ENCODE data around the gene ZNF784. TPM values are rescaled to one million over a fixed set of nuclear protein-coding genes. Genes with fewer than 3 reads are reported as not detected.

Gene ZNF784
- total and polyA plus RNA-seq, 9 of the 15 experiments (the other 6 are each of a cell fraction or from before 2014, with no cell fraction given): 0.14 to 6.1 (median 2.1) TPM

DNA sequence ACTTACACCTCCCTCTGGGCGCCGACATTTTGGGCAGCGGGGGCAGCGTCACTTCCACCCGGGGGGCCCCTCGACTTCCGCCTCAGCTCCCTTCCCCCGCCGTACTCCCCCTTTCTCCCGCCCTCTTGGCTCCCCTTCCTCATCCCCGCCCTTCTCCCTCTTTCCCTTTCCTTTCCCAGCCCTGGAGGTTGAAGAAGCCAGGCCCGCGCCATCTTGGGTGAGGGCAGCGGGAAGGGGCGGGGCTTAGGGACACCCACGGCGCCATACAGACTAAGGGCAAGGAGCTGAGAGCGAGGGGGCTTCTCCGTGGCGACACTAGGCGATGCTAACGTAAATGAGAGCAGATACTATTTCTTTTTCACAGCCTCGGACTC lies 24.9 kb downstream of the ZNF784 start, which contains the start of gene FIZ1 (continued):
- TF ChIP-seq KHSRP (IDR thresholded peaks at IDR 0.05) (no peak), EGR1 (conservative IDR thresholded peaks at IDR 0.05) (peak; percentile 84), WHSC1 (IDR thresholded peaks at IDR 0.05; ENCODE audit: low read length) (no peak), ZNF274 (IDR thresholded peaks at IDR 0.05; ENCODE audit: borderline replicate concordance, low read depth, low read length) (no peak), PML (IDR thresholded peaks at IDR 0.05; ENCODE audit: low read length) (peak; percentile 31; the same call in 1 of the 2 replicates), NEUROD1 (IDR thresholded peaks at IDR 0.05; ENCODE audit: borderline replicate concordance, low read depth, low read length, partially characterized antibody) (no peak), DDX20 (tag; IDR thresholded peaks at IDR 0.05; ENCODE audit: low read depth) (no peak), EP300 (IDR thresholded peaks at IDR 0.05; ENCODE audit: low read length) (peak; percentile 21; the same call in 1 of the 2 replicates), EZH2 (IDR thresholded peaks at IDR 0.05; ENCODE audit: borderline replicate concordance, low read depth, low read length) (no peak), ZNF143 (CRISPR knock-in tag; IDR thresholded peaks at IDR 0.05) (0 out of 2 replicates have a peak, but pooled peaks have one; percentile 54), MAFF (IDR thresholded peaks at IDR 0.05; ENCODE audit: low read length) (no peak), POLR2AphosphoS2 (IDR thresholded peaks at IDR 0.05; ENCODE audit: low read length) (no peak), GABPA (tag; conservative IDR thresholded peaks at IDR 0.05; ENCODE audit: low read depth) (peak; percentile 99), CHD1 (IDR thresholded peaks at IDR 0.05; ENCODE audit: low read length) (no peak), PHTF2 (CRISPR knock-in tag; IDR thresholded peaks at IDR 0.05) (no peak), PTTG1 (tag; IDR thresholded peaks at IDR 0.05; ENCODE audit: low read depth) (no peak), RBM39 (optimal IDR thresholded peaks at IDR 0.05; ENCODE audit: low read depth, low read length) (no peak), THAP12 (CRISPR knock-in tag; IDR thresholded peaks at IDR 0.05) (no peak), IRF9 (tag; IDR thresholded peaks at IDR 0.05) (no peak)
- TF ChIP-seq, protein P1, sequence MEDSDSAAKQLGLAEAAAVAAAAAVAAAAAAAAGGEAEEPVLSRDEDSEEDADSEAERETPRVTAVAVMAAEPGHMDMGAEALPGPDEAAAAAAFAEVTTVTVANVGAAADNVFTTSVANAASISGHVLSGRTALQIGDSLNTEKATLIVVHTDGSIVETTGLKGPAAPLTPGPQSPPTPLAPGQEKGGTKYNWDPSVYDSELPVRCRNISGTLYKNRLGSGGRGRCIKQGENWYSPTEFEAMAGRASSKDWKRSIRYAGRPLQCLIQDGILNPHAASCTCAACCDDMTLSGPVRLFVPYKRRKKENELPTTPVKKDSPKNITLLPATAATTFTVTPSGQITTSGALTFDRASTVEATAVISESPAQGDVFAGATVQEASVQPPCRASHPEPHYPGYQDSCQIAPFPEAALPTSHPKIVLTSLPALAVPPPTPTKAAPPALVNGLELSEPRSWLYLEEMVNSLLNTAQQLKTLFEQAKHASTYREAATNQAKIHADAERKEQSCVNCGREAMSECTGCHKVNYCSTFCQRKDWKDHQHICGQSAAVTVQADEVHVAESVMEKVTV (CRISPR knock-in tag; IDR thresholded peaks at IDR 0.05): no peak

Measured in K562 (cell line).